ENCODE measurements around the gene MAP4K3. TPM values are rescaled to one million over a fixed set of nuclear protein-coding genes. Genes with fewer than 3 reads are reported as not detected.

Gene MAP4K3
- total RNA-seq, 1 donor from 2014 or later, result 48.1 TPM

DNA sequence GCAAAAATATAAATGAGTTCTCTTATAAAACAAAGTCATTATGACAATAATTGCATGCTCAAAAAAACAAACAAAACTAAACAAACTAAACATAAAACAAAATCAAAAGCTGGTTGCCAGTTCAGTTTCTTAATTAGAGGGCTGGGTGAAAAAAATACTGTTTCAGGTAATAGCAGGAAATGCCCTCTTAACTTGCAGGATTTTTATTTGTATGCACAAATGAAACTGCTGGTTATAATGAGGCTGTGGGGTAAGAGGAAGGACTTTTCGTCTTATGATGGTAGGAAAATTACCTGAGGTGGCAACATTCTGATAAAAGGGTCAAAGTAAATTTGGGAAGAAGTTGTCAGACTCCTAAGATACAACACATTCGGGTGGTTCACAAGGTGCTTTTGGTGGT lies 171.8 kb downstream of the MAP4K3 start:
- no peaks in the 10 kb centered on the region for H3K9me3 Mint-ChIP-seq (ENCODE audit: unreplicated experiment)
- TF ChIP-seq, protein P1, sequence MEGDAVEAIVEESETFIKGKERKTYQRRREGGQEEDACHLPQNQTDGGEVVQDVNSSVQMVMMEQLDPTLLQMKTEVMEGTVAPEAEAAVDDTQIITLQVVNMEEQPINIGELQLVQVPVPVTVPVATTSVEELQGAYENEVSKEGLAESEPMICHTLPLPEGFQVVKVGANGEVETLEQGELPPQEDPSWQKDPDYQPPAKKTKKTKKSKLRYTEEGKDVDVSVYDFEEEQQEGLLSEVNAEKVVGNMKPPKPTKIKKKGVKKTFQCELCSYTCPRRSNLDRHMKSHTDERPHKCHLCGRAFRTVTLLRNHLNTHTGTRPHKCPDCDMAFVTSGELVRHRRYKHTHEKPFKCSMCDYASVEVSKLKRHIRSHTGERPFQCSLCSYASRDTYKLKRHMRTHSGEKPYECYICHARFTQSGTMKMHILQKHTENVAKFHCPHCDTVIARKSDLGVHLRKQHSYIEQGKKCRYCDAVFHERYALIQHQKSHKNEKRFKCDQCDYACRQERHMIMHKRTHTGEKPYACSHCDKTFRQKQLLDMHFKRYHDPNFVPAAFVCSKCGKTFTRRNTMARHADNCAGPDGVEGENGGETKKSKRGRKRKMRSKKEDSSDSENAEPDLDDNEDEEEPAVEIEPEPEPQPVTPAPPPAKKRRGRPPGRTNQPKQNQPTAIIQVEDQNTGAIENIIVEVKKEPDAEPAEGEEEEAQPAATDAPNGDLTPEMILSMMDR (IDR thresholded peaks at IDR 0.05; ENCODE audit: partially characterized antibody, unreplicated experiment), result no peak

DNA sequence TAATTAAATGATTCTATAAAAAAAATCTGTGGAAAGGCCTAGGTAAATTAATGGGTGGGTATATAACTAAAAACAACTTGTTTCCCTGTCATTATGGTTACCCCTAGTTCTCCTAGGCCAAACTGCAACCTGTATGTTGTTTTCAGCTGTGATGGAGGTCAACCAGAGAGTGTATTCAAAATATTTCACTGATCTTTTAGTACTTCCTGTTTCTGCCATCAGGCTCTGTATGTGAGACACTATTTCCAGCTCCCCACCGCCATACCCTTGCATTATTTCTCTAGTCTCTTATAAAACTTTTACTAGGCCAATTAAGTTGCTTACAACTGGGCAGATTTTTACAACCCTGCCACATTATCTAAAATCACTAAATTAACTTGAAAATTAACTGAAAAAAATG lies 172.4 kb downstream of the MAP4K3 start:
- Mint-ChIP-seq H3K4me3 (ENCODE audit: unreplicated experiment) (no peak overlapping the region), H3K9me3 (ENCODE audit: unreplicated experiment) (no peaks in the 10 kb centered on the region), H3K4me1 (ENCODE audit: low read depth, unreplicated experiment) (peaks cover 4% of the 10 kb centered on the region), H3K27me3 (ENCODE audit: unreplicated experiment) (peaks cover 2% of the 10 kb centered on the region), H3K36me3 (ENCODE audit: unreplicated experiment) (no peaks in the 10 kb centered on the region), H3K27ac (ENCODE audit: unreplicated experiment) (no peak overlapping the region)
- TF ChIP-seq, protein P1 (IDR thresholded peaks at IDR 0.05; ENCODE audit: partially characterized antibody, unreplicated experiment), result no peak
- DNase-seq, result no peak

More for the DNA sequence above, 171.8 kb downstream of the MAP4K3 start:
- Mint-ChIP-seq H3K4me1 (ENCODE audit: low read depth, unreplicated experiment) (peaks cover 4% of the 10 kb centered on the region), H3K36me3 (ENCODE audit: unreplicated experiment) (no peaks in the 10 kb centered on the region), H3K4me3 (ENCODE audit: unreplicated experiment) (no peak overlapping the region), H3K27me3 (ENCODE audit: unreplicated experiment) (peaks cover 2% of the 10 kb centered on the region), H3K27ac (ENCODE audit: unreplicated experiment) (no peak overlapping the region)
- DNase-seq, result no peak

DNA sequence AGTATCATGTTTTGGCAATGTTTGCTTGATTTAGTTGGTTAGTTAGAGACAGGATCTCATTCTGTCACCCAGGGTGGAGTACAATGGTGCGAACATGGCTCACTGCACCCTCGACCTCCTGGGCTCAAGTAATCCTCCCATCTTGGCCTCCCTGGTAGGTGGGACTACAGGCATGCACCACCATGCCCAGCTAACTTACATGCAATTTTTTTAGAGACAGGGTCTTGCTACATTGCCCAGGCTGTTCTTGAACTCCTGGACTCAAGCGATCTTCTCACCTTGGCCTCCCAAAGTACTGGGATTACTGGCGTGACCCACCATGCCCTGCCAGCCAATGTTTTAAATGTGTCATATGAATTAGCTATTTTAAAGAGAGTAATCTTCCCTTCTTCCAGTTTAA lies 177.0 kb downstream of the MAP4K3 start:
- H3K27ac Mint-ChIP-seq (ENCODE audit: unreplicated experiment), result no peak overlapping the region
- TF ChIP-seq, protein P1 (IDR thresholded peaks at IDR 0.05; ENCODE audit: partially characterized antibody, unreplicated experiment), result no peak
- H3K27me3 Mint-ChIP-seq (ENCODE audit: unreplicated experiment), result no peaks in the 10 kb centered on the region
- no peak for DNase-seq
- H3K9me3 Mint-ChIP-seq (ENCODE audit: unreplicated experiment), result no peaks in the 10 kb centered on the region
- no peaks in the 10 kb centered on the region for H3K4me1 Mint-ChIP-seq (ENCODE audit: low read depth, unreplicated experiment)
- H3K4me3 Mint-ChIP-seq (ENCODE audit: unreplicated experiment), result no peak overlapping the region
- no peaks in the 10 kb centered on the region for H3K36me3 Mint-ChIP-seq (ENCODE audit: unreplicated experiment)

DNA sequence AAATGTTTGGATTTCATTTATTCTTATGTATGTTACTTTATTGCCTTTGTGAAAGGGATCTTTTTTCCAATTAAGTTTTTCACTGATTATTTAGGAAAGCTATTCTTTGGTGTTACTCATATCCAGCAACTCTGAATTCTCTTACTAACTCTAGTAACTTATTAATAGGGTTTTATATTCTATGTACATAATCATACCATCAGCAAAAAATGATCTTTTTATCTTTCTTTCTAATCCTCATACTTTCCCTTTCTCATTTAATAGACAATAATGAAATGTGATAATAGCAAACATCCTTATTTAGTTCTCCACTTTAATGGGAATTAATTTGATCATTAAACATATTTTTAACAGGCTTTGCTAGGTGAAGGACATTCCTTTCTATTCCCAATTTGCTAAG lies 181.0 kb downstream of the MAP4K3 start:
- H3K4me3 Mint-ChIP-seq (ENCODE audit: unreplicated experiment), result no peak overlapping the region
- H3K9me3 Mint-ChIP-seq (ENCODE audit: unreplicated experiment), result no peaks in the 10 kb centered on the region
- no peak for DNase-seq
- TF ChIP-seq, protein P1 (IDR thresholded peaks at IDR 0.05; ENCODE audit: partially characterized antibody, unreplicated experiment), result no peak
- H3K27ac Mint-ChIP-seq (ENCODE audit: unreplicated experiment), result no peak overlapping the region
- no peaks in the 10 kb centered on the region for H3K27me3 Mint-ChIP-seq (ENCODE audit: unreplicated experiment)
- H3K36me3 Mint-ChIP-seq (ENCODE audit: unreplicated experiment), result peaks cover 9% of the 10 kb centered on the region
- no peaks in the 10 kb centered on the region for H3K4me1 Mint-ChIP-seq (ENCODE audit: low read depth, unreplicated experiment)

DNA sequence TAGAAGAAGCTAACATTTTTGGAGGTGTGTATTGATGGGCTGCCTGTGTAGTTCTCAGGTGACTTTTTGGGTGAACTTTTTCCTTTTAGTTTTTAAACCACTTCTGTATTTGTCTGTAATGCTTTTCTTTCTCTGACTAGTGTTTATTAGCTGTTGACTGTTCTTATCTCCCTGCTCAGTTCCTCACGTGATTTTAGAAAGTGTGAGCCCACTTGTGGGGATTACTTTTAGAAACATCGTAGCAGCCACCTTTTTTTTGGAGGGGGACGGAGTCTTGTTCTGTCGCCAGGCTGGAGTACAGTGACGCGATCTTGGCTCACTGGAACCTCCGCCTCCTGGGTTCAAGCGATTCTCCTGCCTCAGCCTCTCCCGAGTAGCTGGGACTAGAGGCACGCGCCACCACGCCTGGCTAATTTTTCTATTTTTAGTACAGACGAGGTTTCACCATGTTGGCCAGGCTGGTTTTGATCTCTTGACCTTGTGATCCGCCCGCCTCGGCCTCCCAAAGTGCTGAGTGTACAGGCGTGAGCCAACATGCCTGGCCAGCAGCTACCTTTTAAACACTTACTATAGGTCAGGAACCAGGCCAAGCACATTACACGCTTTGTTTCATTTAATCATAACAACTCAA lies 184.1 kb downstream of the MAP4K3 start:
- H3K4me1 Mint-ChIP-seq (ENCODE audit: low read depth, unreplicated experiment), result peaks cover 2% of the 10 kb centered on the region
- H3K27me3 Mint-ChIP-seq (ENCODE audit: unreplicated experiment), result no peaks in the 10 kb centered on the region
- no peak overlapping the region for H3K27ac Mint-ChIP-seq (ENCODE audit: unreplicated experiment)
- H3K9me3 Mint-ChIP-seq (ENCODE audit: unreplicated experiment), result no peaks in the 10 kb centered on the region
- no peak overlapping the region for H3K4me3 Mint-ChIP-seq (ENCODE audit: unreplicated experiment)
- no peak for DNase-seq
- H3K36me3 Mint-ChIP-seq (ENCODE audit: unreplicated experiment), result peaks cover 15% of the 10 kb centered on the region
- TF ChIP-seq, protein P1 (IDR thresholded peaks at IDR 0.05; ENCODE audit: partially characterized antibody, unreplicated experiment), result no peak
